NCI-H748 (cell line): Measurements from ENCODE around the gene ANK3.

Experiments used
- DNase-seq: peaks from one replicate; lab custom pipeline; 2025; ENCODE audit not compliant: unreplicated experiment; lab: John Stamatoyannopoulos, UW

The ANK3 gene

DNA sequence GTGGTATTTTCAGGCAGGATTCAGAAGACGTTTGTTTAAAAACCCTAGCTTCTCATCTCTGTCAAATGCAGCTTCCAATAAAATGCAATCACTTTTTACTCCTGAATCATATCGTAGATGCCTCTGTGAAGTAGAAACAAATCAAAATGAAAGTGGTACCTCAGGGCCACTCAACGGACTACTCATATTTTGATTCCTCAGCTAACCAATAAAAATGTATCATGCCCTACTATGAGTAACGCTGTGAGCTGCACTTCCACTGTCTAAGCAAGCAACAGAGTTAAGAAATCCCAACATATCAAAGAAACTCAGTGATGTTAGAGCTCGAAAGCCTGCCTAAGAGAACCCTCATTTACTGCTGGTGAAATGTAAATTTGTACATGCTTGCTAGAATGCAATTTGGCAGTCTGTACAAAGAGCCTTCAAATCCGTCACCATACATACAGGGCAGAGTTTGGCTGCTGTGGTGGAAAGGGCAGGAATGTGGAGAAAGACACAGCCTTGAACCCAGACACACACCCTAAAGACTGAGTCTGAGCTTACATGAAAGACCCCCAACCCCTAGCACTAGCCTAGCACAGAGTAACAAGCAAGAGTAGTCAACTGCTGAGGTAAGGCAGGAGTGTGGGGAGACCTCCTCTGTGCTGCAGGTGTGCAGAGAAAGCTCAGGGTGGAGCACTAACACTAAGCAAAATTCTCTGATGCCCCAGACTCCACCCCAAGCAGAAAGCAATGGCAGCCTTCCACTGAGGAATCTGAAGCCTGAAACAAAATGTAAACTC, 151.5 kb downstream of the ANK3 start:
- DNase-seq, result peak; percentile 21

DNA sequence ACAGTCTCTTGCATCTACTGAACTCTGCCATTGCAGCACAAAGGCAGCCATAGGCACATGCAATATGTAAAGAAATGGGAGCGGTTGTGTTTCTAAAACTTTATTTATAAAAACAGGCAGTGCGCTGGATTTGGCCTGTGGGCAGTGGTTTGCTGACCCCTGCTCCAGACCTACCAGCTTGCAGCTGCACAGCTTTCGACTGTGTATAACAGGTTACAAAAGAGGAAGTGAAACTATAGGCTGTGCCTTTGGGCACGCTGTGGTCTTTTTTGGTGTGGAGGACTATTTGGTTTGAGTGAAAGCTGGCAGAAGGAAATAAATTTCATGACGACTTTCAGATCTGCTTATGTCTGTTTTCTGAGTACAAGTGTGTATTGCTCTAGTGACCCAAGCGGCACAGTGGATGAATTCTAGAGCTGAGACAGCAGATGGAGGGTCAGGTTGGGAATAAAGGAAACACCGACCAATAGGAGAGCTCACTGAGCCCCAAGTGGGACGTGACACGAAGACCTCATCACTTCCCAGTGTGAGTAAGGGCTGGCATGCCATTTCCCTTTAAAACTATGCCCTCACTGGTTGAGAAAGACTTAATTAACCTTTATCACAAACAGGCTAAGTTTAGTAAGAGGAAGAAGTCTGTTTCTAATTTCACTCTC, 152.7 kb downstream of the ANK3 start:
- no peak for DNase-seq

DNA sequence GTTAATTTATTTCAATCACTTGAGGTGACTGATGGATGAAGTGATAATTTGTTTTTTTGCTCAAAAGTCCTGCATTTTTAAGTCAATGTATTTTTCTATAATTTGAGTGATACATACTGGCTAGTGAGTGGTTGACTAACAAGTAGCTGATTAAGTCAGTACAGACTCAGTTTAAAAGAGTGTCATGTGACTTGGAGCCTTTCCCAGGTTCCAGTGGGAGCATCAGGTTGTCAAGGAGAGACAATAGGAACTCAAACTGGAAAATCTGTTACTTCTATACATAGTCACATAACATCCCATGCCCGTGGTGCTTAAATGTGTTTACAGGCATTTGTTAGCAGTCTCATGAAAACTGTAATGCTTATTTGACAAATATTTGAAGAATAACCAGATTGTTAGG, 154.7 kb downstream of the ANK3 start:
- peak; percentile 26 for DNase-seq

GRCh38 chr10:60234551-60234950, 155.1 kb downstream of the ANK3 start:
- no peak for DNase-seq

- DNase-seq, result no peak
These were observed 158.8 kb downstream of the ANK3 start for GRCh38 chr10:60230892-60231291.

DNA sequence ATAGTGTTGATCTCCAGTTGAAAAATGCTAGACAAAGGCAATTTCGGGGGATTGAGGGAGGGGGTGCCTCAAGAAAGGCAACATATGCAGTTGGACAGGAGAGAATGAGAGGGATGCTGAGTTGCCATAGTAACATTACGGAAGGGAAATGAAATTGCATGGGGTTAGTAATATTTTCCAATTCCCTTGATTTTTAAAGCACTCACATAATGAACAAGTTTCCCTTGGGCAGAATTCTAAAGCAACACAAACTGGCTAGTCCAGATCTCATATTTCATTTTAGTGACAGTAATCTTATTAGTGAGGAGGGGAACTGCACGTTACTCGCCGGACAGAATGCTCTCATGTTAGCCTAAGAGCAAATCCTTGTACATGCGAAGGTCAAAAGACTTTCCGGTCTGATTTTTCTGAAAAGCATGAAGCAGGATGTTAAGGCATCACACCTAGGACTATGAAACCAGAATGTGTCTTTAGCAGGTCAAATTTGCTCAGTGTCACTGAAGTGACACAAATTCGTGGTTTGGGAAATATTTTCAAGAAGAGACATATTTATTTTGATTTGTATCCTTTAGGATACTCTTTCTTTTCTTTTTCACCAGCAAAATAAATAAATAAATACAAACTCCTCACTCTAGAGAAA, 165.5 kb downstream of the ANK3 start:
- DNase-seq, result peak; percentile 50

GRCh38 chr10:60222047-60222446, 167.6 kb downstream of the ANK3 start:
- no peak for DNase-seq

DNA sequence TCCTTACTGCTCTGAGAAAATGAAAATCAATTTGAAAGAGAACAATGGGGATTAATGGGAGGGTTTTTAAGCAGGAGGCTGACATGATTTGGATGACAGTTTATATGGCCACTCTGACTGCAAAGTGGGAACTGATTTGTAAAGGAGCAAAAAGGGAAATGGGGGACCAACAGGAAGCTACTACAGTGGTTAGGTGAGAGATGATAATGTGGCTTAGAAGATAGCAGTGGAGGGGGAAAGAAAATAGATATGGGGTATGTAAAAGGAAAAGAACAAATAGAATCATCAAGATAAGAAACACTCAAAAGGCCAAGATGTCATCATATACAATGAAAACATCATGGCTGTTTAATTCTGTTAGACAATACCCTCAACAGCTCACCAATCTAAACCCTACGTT, 177.5 kb downstream of the ANK3 start:
- DNase-seq, result no peak

DNA sequence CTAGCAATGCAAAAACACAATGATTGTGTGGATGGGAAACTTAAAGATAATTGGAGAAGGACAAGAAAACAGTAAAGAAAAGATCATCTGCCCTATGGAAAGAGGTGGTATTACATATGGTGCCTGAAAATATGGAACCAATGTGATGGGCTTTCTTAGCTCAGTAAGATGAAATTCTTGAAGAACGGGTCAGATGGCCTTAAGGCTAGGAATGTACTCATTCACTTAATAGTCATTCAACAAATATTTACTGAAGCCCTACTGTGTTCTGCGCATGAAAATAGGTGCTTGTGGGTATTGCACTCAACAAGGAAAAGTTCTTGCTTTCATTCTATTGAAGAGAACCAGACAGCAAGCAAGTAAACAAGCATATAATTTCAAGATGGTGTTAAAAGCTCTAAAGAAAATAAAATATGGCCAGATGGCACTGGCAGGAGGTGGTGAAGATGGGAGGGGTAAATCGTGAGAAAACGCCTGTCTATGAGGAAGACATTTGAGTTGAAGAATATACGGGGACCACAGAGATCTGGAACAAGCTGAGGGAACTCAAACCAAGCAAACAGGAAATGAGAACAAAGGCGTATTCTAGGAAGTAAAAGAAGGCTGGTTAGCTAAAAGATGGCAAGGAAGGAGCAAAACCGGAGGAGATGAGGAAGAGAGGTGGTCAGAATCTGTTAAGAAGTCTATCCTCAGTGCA, 179.7 kb downstream of the ANK3 start:
- DNase-seq, result no peak

GRCh38 chr10:60208676-60209269, 180.9 kb downstream of the ANK3 start:
- DNase-seq, result peak; percentile 49

- DNase-seq, result no peak
These were observed 181.8 kb downstream of the ANK3 start for GRCh38 chr10:60207894-60208293.

GRCh38 chr10:60206735-60207134, 182.9 kb downstream of the ANK3 start:
- no peak for DNase-seq

DNA sequence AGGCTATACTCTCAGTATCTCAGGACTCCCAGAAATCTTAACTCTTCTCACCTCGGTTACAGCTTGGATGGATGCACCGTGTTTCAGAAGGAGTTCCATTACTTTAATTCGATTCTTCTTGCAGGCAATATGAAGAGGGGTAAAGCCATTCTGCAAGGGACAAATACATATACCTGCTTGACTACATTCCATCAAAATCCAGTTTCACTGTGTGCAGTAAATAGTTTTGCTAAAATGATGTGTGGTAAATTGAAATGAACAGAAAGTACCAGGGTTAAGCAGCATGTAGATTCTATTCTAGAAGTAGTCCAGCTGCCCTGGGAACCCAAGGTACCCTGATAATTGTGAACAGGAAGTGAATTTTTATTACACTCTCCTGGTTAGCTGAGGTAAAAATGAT, 183.9 kb downstream of the ANK3 start:
- DNase-seq, result no peak

- DNase-seq, result peak; percentile 27
These were observed 185.6 kb downstream of the ANK3 start for GRCh38 chr10:60203993-60204618.

- no peak for DNase-seq
These were observed 189.0 kb downstream of the ANK3 start for GRCh38 chr10:60200682-60201053.

GRCh38 chr10:60200012-60200681, 189.5 kb downstream of the ANK3 start:
- DNase-seq, result no peak

- DNase-seq, result no peak
These were observed 192.5 kb downstream of the ANK3 start for GRCh38 chr10:60197206-60197605.

GRCh38 chr10:60194421-60194820, 195.3 kb downstream of the ANK3 start:
- DNase-seq, result no peak

GRCh38 chr10:60192946-60193345, 196.7 kb downstream of the ANK3 start:
- DNase-seq, result no peak

DNA sequence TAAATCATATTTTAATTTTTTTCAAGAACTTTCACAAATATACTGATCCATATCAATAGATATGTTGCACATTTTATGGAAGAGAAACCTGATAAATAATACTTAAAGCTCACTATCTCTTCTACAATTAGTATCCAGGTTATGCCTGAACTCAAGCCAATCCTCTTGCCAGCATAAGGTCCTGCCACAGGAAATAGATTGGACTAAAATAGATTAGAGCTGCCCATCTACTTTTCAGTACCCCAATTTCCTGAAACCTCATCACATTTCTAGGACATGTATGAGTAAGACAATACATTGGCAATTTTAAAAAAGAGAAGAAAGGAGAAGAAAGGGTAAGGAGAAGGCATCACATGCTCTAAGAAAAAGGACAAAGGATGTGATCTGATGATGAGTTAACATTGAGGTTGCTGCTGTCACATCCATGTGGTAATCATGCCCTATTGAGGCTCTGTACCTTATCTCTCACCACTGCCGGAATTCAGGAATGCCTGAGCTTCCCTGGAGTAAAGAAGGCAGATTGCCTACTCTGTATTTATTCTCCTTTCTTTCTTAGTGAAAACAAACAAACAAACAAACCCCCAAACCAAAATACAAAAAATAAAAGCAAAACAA, 199.7 kb downstream of the ANK3 start:
- DNase-seq, result no peak
